Head of caudate nucleus (tissue), 42 donors: Measurements from ENCODE around the gene TMEM38A.
A peak's percentile ranks its signal among the peaks of the same experiment; 100 is the strongest.
"Not testable (repeated sequence)": the region's sequence is repeated elsewhere in the genome, so short reads cannot be mapped to it uniquely, and the experiment has no call there.

Experiments used
- DNase-seq, 42 donors: peaks; one replicate each; pipeline versions ENCODE4 v3.0.0 to v3.0.0-alpha.2; 2020 to 2021; ENCODE audit warnings: mixed read lengths in 7 of 42
- intact Hi-C: fragments of 100-400 bp; cut with DNase I; formaldehyde crosslinking; loops from one replicate; pipeline ENCODE4 v1.15.0; 2022

Gene TMEM38A

DNA sequence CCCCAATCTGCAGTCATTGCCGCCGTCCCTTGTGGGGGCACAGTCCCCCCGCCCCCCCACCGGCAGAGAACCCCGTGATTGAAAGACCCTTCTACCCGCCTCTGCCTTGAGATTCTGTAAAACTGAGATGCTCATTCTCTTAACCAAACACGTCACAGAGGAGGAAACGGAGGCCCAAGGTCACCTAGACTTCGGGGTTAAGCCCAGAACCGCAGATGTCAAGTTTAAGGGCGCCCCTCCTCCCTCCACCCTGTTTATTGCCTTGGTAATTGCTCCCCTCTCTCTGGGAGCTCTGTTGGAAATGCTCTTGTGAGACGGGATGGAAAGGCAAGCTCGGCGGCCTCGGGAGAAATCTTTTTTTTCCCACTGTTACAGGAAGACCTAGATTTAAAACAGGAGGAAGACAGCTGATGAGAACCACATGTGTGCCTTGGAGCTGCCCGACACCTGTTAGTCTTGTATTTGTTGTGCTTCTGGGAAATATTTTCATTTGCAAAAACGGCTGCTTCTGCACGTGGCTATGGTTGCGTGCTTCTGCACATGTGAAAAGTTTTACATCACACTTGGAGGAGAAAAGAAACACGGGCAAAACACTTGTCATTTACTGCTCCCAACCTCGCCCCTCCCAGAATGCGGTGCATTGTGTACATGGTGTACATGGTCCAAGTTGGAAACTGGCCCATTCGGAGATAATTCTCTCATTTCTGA is 31.8 kb upstream of the TMEM38A start:
- peak in 7 of 42 donors; percentile 10 to 27 (median 13) for DNase-seq
- intact Hi-C loops, result loop anchor here (1.0 to 2.0 kb wide), 2 partner anchors 31 to 56 kb away; partner anchors contain the start of genes SLC35E1 and SMIM7

DNA sequence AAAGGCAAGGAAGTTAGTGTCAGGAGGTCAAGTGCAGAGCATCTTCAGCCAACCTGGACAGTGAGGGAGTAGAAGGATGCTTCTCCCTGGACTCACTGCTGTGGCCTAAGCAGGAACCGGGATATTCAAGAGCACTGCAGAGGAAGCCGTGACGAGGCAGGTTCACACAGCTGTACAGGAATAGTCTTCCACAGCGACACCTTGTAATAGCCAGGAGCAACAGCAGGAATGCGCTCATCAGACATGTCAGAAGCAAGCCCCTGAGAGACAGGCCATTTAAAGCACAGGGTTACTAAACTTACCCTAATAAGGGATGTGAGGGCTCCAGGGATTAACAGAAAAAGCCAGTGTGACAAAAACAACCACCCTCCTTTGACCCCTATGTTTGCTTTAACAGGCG is 29.5 kb upstream of the TMEM38A start:
- no peak for DNase-seq
- intact Hi-C loops, result no loop called here

DNA sequence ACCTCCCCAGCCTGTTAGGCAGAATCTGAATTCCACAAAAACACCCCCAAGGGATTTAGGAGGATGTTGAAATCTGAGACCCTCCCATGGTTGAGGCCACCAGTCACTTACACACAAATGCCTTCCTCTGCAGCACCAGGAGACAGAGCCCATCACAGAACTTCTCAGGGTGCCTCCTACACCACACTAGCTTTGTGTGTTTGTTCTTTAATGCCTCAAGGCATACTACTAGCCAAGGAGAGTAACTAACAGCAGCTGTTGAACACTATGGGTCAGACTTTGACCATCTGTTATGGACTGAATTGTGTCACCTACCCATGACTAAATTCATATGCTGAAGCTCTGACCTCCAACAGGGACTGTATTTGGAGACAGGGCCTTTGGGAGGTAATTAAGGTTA is 23.4 kb upstream of the TMEM38A start:
- DNase-seq, result no peak
- intact Hi-C loops, result no loop called here

DNA sequence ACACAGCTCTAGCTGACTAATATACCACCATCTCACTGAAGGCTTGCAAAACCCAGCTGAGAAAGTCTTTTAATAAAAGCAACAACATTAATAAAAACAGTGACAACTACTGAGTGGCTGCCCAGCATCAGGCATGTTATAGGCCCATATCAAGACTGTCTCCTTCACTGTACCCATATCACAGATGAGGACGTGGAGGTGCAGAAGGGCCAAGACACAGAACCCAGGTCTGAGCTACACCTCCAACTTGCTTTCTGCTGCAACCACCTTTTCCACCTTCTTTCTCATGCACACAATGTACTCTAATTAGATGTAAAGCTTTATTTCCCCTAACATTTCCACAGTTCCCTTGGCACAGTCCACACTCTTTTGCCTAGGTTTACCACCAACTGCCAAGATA is 22.3 kb upstream of the TMEM38A start:
- no peak for DNase-seq
- intact Hi-C loops, result no loop called here

DNA sequence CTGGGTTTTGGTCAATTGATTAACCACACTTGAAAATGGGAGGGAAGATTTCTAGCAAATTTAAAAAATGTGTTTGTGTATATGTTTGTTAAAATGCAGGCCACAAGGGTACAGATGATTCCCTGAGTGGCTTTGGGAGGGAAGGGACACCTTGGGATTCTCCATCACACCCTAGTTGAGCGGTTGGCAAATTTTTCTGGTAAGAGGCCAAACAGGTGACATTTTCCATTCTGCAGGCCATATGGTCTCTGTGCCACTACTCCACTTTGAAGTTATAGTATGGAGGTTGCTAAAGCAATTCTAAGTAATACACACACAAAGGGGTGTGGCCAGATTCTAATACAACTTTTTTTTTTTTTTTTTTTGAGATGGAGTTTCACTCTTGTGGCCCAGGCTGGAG is 20.0 kb upstream of the TMEM38A start:
- no peak for DNase-seq
- intact Hi-C loops, result no loop called here

DNA sequence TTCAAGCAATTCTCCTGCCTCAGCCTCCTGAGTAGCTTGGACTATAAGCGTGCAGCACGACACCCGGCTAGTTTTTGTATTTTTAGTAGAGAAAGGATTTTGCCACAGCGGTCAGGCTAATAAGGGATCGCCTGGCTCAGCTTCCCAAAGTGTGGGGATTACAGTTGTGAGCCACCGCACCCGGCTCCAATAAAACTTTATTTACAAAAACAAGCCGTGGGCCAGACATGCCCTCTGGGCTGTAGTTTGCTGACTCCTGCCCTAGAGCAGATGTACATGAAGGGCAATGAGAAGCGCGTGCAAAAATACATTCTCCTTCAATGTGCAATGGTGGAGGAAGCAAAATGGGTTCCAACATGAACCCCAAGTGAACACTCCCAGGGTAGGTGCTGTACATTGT is 19.2 kb upstream of the TMEM38A start:
- no peak for DNase-seq
- intact Hi-C loops, result no loop called here

DNA sequence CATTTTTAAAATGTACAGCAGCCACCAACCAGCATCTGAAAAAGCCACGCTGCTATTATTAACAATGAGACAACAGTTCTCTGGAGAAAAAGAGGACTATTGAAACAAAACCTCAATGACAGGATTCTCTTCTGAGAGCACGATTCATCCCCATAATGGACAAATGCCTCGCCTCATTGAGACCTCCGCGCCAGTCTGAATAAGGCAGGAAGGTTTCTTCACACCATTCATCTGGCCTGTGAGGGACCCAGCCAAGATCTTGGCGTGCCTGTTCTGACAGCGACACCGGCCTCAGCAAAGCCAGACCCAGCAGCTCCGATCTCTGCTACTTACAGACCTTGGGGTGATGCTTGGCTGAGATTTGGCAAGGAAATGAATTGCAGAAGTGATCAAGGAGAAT is 15.8 kb upstream of the TMEM38A start:
- intact Hi-C loops, result no loop called here
- DNase-seq, result peak; percentile 35 to 87 (median 70)

DNA sequence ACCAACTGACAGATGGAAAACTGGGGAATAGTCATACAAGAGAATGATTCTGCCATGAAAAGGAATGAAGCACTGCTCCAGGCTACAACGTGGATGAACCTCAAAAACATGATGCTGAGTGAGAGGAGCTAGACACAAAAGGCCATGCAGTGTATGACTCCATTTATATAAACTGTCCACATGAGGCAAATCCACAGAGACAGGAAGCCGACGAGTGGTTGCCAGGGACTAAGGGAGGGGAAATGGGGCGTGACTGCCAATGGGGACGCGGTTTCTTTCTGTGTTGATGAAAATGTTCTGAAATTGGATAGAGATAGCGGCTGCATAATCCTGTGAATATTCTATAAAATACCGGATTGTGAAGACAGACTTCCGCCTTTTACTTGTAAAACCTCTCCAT is 11.2 kb upstream of the TMEM38A start:
- no peak for DNase-seq
- intact Hi-C loops, result no loop called here

DNA sequence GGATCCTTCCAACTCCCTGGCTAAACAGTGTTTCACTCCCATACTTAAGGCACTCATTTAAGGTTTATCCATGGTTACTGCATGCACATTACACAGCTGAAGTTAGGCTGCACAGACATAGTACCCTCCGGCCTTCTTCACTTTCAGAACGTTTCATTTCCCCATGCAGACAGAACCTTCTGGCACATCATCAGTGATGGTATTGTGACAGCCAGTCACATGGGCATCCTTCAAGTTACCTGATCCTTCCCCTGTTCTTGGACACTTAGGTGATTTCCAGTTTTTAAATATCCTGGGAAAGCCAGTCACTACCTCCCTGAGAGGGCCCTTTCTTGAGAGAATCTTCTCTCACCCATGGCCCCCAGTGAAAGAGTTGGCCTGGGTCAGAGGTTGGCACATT is 10.1 kb upstream of the TMEM38A start:
- intact Hi-C loops, result no loop called here
- no peak for DNase-seq

DNA sequence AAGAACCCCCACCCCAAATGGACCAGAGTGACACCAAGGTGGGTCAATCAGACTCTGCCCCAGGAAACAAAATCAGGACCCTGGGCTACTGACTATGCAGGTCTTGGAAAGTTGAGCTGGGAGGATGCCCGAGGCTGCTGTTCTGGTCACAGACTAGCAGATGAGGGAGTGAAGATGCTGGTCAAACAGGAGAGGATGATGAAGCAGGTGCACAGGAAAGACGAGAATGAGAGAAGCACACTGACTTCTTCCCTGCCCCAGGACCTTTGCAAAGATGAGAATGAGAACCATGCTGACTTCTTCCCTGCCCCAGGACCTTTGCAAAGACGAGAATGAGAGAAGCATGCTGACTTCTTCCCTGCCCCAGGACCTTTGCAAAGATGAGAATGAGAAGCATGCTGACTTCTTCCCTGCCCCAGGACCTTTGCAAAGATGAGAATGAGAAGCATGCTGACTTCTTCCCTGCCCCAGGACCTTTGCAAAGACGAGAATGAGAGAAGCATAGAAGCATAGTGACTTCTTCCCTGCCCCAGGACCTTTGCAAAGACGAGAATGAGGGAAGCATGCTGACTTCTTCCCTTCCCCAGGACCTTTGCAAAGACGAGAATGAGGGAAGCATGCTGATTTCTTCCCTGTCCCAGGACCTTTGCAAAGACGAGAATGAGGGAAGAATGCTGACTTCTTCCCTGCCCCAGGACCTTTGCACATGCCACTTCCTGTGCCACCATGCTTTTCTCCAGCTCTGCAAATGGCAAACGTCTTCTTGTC is 9.3 kb upstream of the TMEM38A start:
- DNase-seq, intact Hi-C loops: not testable (repeated sequence)

DNA sequence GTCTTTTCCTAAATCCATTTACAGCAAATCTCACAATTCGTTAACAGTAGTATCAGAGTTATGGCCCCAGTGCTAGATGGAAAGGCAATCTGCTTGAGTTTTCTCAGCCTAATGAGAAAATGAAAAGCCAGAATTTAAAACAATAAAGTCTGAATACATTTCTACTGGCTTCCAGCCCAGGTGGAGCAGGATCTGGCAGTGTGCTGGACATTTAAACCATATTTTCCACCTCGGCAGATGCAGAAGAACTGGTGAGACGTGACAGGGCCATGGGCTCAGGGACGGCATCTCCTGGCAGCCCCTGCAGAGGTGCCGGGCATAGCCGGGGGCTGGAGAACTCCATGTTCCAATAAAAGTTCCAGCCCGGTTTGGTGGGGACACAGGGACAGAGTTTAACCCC is 8.1 kb upstream of the TMEM38A start:
- intact Hi-C loops, result no loop called here
- no peak for DNase-seq

DNA sequence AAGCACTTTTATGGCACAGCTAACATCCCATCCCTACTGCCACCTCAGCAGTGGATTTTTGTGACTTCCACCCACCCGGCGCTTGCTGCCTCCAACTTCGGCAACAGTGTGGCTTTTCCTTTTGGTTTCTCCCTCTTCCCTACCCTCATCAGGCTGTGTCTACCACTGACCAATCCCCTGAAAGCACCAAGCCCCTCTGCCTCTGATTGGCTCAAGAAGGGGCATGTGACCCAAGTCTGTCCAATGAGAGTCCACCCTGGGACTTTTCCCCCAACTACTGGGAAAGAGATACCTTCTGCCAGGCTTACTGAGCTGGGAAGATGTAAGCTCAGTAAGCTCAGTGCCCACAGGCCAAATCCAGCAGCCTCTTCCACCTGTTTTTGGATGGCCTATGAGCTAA is 6.8 kb upstream of the TMEM38A start:
- intact Hi-C loops, result no loop called here
- peak in 14 of 42 donors; percentile 6 to 52 (median 32) for DNase-seq

DNA sequence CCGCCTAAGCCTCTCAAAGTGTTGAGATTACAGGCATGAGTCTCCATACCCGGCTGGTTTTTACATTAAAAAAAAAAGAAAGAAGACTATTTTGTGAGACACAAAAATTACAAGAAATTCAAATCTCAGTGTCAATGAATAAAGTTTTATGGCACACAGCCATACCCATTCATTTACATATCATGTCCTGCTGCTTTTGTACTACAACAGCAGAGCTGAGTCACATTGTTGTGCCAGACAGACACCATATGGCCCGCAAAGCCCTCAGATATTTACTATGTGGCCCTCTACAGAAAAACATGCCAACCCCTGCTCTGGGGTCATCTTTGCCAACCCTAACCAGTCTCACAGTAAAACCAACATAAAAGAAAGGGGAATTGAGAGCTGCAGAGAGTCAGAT is 6.3 kb upstream of the TMEM38A start:
- DNase-seq, result no peak
- intact Hi-C loops, result no loop called here

DNA sequence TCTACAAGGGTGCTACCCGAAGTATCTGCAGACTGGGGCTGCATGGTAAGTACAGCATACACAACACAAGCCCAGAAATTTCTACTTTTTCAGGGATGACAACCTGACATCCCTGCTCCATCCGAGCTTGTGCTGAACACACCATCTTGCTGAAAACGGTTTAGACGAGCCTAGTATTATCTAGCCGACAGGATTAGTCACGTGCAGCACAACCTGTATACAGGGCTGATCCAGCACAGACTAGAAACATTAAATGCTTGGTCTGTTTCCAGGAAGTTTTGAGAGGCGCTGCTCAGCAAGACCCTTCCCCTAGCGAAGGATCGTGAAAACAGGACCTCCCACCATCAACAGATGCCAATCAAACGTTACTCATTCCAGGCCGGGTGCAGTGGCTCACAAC is 5.2 kb upstream of the TMEM38A start:
- intact Hi-C loops, result no loop called here
- DNase-seq, result no peak

DNA sequence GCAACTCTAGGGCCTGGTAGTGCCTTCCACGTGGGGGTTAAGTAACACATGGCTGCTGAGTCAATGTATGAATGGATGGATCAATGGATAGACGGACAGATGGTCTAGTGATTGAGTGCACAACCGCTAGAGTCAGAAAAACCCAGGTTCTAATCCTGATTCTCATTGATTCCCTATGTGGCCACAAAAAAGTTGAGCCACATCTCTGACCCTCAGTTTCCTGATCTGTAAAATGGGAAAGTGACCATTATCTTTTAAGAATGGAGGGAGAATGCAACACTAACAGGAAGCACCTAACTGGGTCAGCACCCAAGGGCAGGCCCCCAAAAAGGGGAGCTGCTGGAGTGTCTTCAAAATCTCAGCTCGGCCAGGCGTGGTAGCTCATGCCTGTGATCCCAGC is 3.6 kb upstream of the TMEM38A start:
- intact Hi-C loops, result no loop called here
- no peak for DNase-seq

DNA sequence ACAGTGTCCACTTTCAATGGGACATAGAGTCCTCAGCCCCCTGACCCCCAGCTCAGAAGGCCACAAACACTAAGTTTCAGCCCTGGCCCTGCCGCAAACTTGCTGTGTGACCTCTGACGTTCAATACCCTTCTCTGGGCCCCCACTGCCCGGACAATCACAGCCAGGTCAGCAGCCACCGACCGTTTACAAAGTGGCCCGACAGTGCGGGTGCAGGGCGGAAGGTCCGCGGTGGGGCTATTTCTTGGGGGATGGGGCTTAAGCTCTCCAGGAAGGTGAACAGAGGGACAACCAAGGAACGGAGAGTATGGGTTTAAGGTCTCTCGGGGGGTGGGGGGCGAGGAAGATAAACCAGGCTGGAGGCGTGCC is 1.5 kb upstream of the TMEM38A start:
- peak in 2 of 42 donors; percentile 5 to 13 for DNase-seq
- intact Hi-C loops, result no loop called here

DNA sequence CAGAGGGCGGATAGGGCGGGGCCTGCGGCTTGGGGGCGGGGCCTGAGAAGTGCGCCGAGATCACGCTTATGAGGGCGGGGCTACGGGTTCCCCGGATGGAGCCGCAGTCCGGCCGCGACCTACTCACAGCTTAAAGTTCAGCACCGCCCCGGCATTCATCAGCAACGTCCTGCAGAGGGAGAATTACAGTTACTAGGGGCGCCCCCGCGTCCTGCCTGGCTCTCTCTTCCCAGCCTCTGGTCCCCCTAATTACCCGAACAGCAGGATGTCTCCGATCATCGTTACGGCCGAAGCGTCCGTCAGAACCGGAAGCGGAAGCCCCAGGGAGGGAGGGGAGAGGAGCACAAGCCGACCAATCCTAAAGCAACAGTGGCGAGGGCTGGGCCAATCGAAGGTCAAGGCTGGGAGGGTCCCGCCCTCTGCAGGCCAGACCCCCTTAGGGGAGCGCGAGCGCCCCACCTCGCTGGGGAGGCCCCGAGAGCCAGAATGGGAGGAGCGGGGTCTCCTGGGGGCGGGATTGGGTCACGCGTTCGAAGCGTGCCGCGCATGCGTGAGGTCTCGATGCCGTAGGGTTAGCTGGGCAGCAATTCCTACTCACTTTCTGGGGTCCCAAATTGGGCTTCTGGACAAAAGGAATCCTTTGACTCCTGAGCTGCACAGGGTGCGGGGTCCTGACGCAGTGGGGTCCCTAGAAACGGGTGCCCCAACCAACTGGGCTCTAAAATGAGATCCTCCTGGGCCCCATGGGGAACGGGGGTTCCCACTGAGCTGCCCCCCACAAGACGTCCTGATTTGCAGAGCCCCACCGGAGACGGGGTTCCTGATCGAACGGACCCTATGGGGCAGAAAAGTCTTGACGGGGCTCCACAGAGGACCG is 869 bp upstream of the TMEM38A start, which contains the start of gene SMIM7:
SMIM7 (minus strand) TSS at position 313 of the 877 bp plus-strand sequence; CDS start at position 279, 34 bp downstream.
- intact Hi-C loops, result loop anchor here (1.0 kb wide), 1 partner anchor 32 kb away; the partner anchor contains the start of gene MED26

DNA sequence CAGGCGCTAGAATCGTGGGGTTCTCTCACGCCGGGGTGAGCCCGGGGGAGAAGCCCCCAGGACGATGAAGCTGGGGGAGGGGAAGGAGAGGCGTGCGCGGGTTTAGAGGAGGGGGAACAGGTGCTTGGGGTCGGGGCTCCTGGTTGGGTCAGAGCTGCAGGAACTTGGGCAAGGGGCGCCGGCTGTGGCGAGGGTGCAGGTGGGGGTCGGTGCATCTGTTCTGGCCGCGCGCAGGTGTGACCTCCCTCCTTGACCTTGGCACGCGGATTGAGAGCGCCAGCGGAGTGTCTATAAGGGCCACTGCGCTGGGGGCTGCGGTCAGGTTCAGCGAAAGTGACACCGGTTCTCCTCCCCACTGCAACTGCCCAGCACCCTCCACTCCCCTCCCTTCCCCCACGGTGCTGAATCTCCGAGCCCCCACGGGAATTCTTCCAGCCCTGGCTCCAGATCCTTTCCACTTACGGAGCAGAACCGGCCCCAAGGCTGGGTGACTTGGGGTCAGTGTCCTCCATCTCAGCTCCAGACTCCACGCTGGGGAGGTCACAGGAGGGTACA is 618 bp downstream of the TMEM38A start:
- peak in 40 of 42 donors; percentile 9 to 69 (median 36) for DNase-seq
- intact Hi-C loops, result no loop called here

More for the DNA sequence above, 869 bp upstream of the TMEM38A start, which contains the start of gene SMIM7:
- DNase-seq, result peak; percentile 97 to 100 (median 99)

DNA sequence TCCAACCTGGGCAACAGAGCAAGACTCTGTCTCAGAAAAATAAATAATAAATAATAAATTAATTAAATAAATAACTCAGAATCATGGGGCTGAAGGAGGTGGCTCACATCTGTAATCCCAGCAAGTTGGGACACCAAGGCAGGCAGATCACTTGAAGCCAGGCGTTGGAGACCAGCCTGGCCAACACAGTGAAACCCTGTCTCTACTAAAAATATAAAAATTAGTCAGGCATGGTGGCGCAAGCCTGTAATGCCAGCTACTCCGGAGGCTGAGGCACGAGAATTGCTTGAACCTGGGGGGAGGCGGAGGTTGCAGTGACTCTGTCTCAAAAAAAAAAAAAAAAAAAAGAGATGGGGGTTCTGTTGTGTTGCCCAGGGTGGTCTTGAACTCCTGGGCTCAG is 7.2 kb downstream of the TMEM38A start:
- intact Hi-C loops, result no loop called here

More for the DNA sequence above, 7.2 kb downstream of the TMEM38A start:
- no peak for DNase-seq
